HL-60 (cell line): Measurements from ENCODE around the gene CNNM1.

ENCODE experiments used
- DNase-seq, 2 experiments: peaks; one replicate each; pipeline ENCODE4 v3.0.0-alpha.2; 2010 to 2020; ENCODE audit warnings: low read depth in 1 of 2, low spot score in 1 of 2
- H3K27ac ChIP-seq: fragments of 250-450 bp; sonication (Bioruptor Pico); replicated peaks from 2 replicates; pipeline ENCODE4 v1.5.1; 2020; ENCODE audit warnings: mild to moderate bottlenecking, moderate library complexity
- H3K27me3 ChIP-seq: fragments of 250-450 bp; sonication (Bioruptor Pico); 2 replicates; pipeline ENCODE4 v1.5.1; 2021; ENCODE audit warnings: mild to moderate bottlenecking, moderate library complexity; ENCODE audit not compliant: insufficient read depth, poor library complexity, severe bottlenecking
- H3K4me3 ChIP-seq: replicated peaks from 2 replicates; pipeline ENCODE4 v1.5.1; 2011; ENCODE audit warnings: mild to moderate bottlenecking, control low read depth, low read length; ENCODE audit not compliant: insufficient read depth
- GABPA ChIP-seq: IDR thresholded peaks from 2 replicates; pipeline ENCODE4 v1.6.1; 2012; ENCODE audit warnings: low read depth
- POLR2AphosphoS5 ChIP-seq: IDR thresholded peaks from 2 replicates; pipeline ENCODE4 v1.6.1; 2012; ENCODE audit warnings: low read depth
- REST ChIP-seq: IDR thresholded peaks from 2 replicates; pipeline ENCODE4 v1.6.1; 2012; ENCODE audit warnings: low read depth; ENCODE audit not compliant: insufficient replicate concordance
- SPI1 ChIP-seq: IDR thresholded peaks from 2 replicates; pipeline ENCODE4 v1.6.1; 2012; ENCODE audit warnings: low read depth, mild to moderate bottlenecking, borderline replicate concordance
- TF ChIP-seq, protein P1 (sequence below): IDR thresholded peaks from one replicate; pipeline ENCODE4 v1.5.1; 2011; ENCODE audit warnings: low read length, control low read depth, inconsistent platforms; ENCODE audit not compliant: insufficient read depth

CNNM1 gene

GRCh38 chr10:99387071-99387470 lies 57.9 kb downstream of the CNNM1 start:
- DNase-seq: no peak
- H3K27ac ChIP-seq: no peak overlapping the region
- TF ChIP-seq REST: no peak
- TF ChIP-seq SPI1: no peak
- no peak for TF ChIP-seq GABPA
- TF ChIP-seq POLR2AphosphoS5: no peak
- TF ChIP-seq, protein P1, sequence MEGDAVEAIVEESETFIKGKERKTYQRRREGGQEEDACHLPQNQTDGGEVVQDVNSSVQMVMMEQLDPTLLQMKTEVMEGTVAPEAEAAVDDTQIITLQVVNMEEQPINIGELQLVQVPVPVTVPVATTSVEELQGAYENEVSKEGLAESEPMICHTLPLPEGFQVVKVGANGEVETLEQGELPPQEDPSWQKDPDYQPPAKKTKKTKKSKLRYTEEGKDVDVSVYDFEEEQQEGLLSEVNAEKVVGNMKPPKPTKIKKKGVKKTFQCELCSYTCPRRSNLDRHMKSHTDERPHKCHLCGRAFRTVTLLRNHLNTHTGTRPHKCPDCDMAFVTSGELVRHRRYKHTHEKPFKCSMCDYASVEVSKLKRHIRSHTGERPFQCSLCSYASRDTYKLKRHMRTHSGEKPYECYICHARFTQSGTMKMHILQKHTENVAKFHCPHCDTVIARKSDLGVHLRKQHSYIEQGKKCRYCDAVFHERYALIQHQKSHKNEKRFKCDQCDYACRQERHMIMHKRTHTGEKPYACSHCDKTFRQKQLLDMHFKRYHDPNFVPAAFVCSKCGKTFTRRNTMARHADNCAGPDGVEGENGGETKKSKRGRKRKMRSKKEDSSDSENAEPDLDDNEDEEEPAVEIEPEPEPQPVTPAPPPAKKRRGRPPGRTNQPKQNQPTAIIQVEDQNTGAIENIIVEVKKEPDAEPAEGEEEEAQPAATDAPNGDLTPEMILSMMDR: no peak
- H3K4me3 ChIP-seq: no peak overlapping the region
- H3K27me3 ChIP-seq: peaks cover 13% of the 10 kb centered on the region

DNA sequence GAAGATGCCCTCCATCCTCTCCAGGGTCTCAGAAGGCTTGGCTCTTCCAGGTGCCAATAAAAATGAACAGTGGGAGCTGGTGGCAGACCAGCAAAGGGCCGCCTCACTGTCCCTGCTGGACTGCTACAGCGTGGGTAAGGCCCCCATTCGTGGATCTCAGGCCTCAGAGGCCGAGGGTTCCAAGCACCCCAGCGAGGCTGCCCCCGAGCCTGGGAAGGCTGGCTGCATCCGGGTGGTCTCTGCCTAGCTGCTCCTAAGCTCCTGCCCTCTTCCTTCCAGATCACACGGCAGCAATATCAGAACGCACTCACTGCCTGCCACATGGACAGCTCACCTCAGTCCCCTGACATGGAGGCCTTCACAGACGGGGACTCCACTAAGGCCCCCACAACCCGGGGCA lies 58.4 kb downstream of the CNNM1 start:
- H3K27me3 ChIP-seq: peaks cover 13% of the 10 kb centered on the region
- no peak overlapping the region for H3K27ac ChIP-seq
- H3K4me3 ChIP-seq: no peak overlapping the region
- no peak for DNase-seq
- TF ChIP-seq POLR2AphosphoS5: no peak
- no peak for TF ChIP-seq SPI1
- TF ChIP-seq REST: no peak
- TF ChIP-seq, protein P1: no peak
- no peak for TF ChIP-seq GABPA

DNA sequence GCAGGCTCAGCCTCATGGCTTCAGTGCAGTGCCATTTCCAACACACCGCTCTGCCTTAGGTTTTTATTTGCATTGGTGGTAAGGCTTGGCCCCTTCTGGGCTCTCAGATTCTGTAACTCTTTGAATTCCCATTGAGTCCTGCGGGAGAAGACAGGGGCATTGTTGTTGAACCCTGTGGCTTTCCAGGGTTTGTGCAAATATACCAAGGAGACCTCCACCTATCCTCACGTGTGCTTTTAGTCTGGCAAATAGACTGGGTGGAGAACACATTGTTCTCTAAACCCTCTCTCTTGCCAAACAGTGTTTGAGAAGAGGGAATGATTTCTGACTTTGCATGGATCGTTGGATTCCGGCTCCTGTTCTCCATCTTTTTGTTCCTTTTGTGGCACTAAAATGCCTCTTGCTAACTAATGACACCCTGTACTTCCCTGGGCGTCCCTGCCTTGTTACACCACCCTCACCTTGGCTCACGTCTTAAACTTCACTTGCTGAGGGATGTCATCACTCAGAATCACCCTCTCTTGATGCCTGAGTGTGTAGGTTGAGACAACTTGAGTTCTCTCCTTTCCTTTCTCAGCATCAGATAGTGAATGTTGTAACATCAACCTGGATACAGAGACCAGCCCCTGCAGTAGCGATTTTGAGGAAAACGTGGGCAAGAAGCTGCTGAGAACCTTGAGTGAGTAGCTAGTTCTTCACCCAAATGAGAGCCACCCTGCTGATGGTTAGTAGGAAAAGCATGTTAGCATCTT lies 60.7 kb downstream of the CNNM1 start:
- Histone ChIP-seq H3K27ac (no peak overlapping the region), H3K4me3 (no peak overlapping the region), H3K27me3 (peaks cover 13% of the 10 kb centered on the region)
- no peak for DNase-seq
- no peak for TF ChIP-seq REST
- TF ChIP-seq SPI1: no peak
- TF ChIP-seq POLR2AphosphoS5: no peak
- TF ChIP-seq, protein P1: no peak
- no peak for TF ChIP-seq GABPA
